MM.1S (cell line): ENCODE measurements around the gene CASZ1.

ENCODE experiments used
- EZH2 ChIP-seq: fragments of 300-600 bp; sonication (generic); optimal IDR thresholded peaks from 2 replicates; pipeline ENCODE3; 2017; ENCODE audit warnings: low read depth, mild to moderate bottlenecking, antibody characterized with exemption, low read length, mixed read lengths
- EZH2phosphoT487 ChIP-seq: fragments of 300-600 bp; sonication (generic); IDR thresholded peaks from 2 replicates; pipeline ENCODE4 v1.6.1; 2018; ENCODE audit warnings: antibody characterized with exemption, low read length
- TF ChIP-seq, protein P1 (sequence below): fragments of 300-600 bp; sonication (generic); IDR thresholded peaks from 2 replicates; pipeline ENCODE4 v1.5.1; 2016; ENCODE audit warnings: antibody characterized with exemption, low read length, mixed read lengths

DNA sequence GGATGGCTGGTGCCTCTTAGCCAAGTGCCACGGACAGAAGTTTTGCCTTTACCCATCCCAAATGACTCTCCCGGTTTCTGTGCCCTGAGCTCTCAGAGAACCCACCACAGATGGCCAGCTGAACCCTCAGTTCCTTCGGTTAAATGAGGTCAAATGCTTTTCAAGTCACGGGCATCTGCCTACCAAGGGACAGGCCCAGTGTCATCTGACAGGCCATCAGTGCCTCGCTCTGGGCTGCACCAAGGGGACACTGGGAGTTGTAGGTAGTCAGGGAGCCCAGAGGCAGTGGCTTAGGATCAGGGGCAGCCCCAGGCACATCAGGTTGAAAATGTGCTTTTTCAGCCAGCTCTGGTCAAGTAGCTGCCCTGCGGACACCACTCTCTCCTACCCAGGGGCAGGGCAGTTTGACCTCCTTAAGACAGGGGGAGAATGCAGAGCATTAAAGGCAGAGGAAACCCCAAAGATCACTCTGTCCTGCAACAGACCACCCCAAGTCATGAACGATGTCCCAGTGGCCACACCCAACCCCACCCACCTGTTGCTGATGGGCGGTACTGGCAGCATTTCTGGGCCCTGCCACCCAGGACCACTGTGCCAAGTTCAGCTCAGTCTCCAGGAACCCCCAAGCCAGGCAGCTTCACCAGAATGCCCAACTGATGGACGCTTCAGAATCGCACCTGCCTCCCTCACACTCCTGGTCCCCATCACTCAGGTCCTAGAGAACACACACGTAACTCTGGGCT is 60.7 kb downstream of the CASZ1 start:
- TF ChIP-seq, protein P1, sequence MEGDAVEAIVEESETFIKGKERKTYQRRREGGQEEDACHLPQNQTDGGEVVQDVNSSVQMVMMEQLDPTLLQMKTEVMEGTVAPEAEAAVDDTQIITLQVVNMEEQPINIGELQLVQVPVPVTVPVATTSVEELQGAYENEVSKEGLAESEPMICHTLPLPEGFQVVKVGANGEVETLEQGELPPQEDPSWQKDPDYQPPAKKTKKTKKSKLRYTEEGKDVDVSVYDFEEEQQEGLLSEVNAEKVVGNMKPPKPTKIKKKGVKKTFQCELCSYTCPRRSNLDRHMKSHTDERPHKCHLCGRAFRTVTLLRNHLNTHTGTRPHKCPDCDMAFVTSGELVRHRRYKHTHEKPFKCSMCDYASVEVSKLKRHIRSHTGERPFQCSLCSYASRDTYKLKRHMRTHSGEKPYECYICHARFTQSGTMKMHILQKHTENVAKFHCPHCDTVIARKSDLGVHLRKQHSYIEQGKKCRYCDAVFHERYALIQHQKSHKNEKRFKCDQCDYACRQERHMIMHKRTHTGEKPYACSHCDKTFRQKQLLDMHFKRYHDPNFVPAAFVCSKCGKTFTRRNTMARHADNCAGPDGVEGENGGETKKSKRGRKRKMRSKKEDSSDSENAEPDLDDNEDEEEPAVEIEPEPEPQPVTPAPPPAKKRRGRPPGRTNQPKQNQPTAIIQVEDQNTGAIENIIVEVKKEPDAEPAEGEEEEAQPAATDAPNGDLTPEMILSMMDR, result no peak
- TF ChIP-seq EZH2, result no peak
- no peak for TF ChIP-seq EZH2phosphoT487
